Ishikawa (cell line): ENCODE results near the gene PPP3CB.

Experiments
- CEBPB ChIP-seq: IDR thresholded peaks from 2 replicates; pipeline ENCODE4 v1.6.1; 2012
- CREB1 ChIP-seq: IDR thresholded peaks from 2 replicates; pipeline ENCODE4 v1.6.1; 2012; ENCODE audit warnings: low read depth
- EGR1 ChIP-seq: IDR thresholded peaks from 2 replicates; pipeline ENCODE4 v1.6.1; 2012
- EP300 ChIP-seq: IDR thresholded peaks from 2 replicates; pipeline ENCODE4 v1.6.1; 2012; ENCODE audit warnings: borderline replicate concordance
- FOXM1 ChIP-seq: IDR thresholded peaks from 2 replicates; pipeline ENCODE4 v1.6.1; 2012; ENCODE audit warnings: low read depth, borderline replicate concordance
- MAX ChIP-seq: IDR thresholded peaks from 2 replicates; pipeline ENCODE4 v1.6.1; 2012
- NFIC ChIP-seq: IDR thresholded peaks from 2 replicates; pipeline ENCODE4 v1.6.1; 2012
- RAD21 ChIP-seq: IDR thresholded peaks from 2 replicates; pipeline ENCODE4 v1.6.1; 2012; ENCODE audit warnings: low read depth
- REST ChIP-seq: IDR thresholded peaks from 2 replicates; pipeline ENCODE4 v1.6.1; 2012; ENCODE audit warnings: low read depth, mild to moderate bottlenecking
- TAF1 ChIP-seq: IDR thresholded peaks from 2 replicates; pipeline ENCODE4 v1.6.1; 2012; ENCODE audit warnings: low read depth, mild to moderate bottlenecking
- TEAD4 ChIP-seq: IDR thresholded peaks from 2 replicates; pipeline ENCODE4 v1.6.1; 2012
- USF1 ChIP-seq: IDR thresholded peaks from 2 replicates; pipeline ENCODE4 v1.6.1; 2012
- YY1 ChIP-seq: IDR thresholded peaks from 2 replicates; pipeline ENCODE4 v1.6.1; 2012; ENCODE audit warnings: low read depth
- ZBTB7A ChIP-seq: IDR thresholded peaks from 2 replicates; pipeline ENCODE4 v1.6.1; 2012; ENCODE audit warnings: low read depth

GRCh38 chr10:73537709-73538108 lies 41.9 kb upstream of the PPP3CB start:
- TF ChIP-seq REST (no peak), EP300 (no peak), RAD21 (no peak), TAF1 (no peak), YY1 (no peak), FOXM1 (no peak), CREB1 (no peak), EGR1 (no peak), MAX (no peak), TEAD4 (no peak), NFIC (no peak), CEBPB (no peak), ZBTB7A (no peak), USF1 (no peak)
